NK-92 (cell line): ENCODE measurements around the gene ARF1.

ENCODE experiments used
- DNase-seq: peaks from one replicate; lab custom pipeline; 2025; ENCODE audit not compliant: unreplicated experiment; lab: John Stamatoyannopoulos, UW

Gene ARF1

DNA sequence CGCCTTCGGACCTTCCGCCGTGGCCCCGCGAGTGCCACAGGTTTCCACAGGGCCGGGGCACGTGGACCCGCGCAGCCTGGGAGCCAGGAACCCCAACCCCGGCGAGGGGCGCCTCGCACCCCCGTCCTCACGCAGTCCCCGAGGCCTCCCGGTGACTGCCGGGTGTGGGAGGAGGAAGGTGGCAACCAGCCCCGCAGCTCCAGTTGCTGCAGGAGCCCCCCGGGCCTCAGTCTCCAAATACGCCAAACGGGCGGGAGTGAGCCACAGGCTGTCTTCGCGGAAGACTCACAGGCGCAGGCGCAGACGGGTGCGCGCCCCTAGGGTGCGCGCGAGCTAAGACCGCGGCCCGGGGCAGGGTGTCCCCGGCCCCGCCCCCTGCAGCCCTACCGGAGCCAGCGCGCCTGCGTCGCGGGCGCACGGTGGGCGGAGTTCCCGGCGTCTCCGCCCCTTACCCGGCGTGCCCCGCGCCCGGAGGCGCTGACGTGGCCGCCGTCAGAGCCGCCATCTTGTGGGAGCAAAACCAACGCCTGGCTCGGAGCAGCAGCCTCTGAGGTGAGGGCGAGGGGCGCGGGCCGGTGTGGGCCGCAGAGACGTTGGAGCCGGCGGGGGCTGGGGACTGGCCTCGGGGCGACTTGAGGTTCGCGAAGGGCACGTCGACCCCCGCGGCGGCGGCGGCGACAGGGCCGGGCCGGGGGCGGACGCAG, at the start of gene ARF1:
TSS of gene ARF1 (plus strand) at position 495 of the 704 bp plus-strand sequence. CDS start 14,407 bp downstream, outside the sequence.
- DNase-seq: peak; percentile 45

DNA sequence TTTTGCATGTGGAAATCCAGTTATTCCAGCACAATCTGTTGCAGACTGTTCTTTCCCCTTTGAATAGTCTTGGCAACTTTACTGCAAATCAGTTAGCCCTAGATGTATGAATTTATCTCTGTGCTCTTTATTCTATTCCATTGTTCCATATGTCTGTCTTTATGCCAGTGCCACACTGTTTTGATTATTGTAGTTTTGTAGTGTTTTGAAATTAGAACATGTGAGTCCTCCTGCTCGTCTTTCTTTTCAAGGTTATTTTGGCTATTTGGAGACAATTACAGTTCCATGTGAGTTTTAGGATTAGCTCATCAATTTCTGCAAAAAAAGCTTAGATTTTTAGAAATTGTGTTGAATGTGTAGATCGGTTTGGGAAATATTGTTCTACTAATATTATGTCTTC, 49.1 kb upstream of the ARF1 start:
- DNase-seq: no peak

DNA sequence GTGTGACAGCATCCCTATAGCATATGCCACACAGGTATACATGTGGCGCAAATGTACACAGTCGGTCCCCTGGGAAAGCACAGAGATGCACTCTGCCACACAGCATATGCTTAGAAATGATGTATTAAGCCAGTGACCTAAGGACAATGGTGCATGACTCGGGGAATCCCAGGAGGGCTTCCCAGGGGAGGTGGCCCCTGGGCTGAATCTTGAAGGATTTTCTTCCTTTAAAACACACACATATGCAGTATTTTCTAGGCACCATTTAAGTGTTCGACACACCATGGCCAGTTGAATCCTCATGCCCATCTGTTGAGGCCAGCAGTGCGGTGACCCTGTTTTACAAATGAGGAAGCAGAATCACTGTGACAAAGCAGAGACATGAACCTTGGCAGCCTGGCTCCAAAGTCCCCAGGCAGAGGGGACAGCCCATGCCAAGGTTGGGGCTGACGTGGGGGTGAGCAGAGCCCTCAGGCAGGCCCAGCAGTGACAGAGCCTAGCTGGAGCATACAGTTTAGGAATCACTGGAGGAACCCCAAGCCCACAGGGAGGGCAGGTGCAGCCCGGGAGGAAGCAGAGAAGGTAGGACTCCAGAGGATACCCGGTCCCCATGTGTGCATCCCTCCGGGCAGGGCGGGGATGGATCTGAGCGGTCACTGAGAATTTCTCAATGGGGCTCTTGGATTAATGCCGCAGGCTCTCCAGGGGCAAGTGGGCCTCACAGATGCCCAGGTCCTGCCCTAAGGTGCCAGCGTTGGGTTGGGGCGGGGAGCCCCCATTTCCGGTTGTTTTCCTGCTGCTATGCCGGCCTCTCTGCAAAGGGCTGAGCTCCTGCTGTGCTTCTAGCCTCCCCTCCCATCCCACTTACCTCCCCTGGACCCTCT, 47.3 kb upstream of the ARF1 start:
- DNase-seq: no peak

DNA sequence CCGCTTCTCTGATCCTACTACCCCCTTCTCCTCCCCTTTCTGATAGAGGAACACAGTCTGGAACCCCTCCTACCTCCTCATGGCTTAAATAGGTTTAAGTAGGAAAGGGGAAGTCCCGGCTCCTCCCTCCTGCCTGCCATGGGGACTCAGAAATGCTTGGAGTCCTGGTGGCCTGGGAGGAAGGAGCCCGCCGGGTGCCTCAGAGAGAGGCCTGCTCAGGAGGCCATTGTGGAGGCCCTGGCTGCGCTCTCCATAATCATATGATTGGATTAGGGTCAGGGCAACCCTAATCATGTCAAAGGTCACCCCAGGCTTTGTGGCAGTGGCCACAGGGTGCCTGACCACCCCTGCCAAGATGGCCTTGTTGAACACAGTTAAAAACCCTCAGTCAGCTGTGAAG, 46.7 kb upstream of the ARF1 start:
- DNase-seq: no peak

DNA sequence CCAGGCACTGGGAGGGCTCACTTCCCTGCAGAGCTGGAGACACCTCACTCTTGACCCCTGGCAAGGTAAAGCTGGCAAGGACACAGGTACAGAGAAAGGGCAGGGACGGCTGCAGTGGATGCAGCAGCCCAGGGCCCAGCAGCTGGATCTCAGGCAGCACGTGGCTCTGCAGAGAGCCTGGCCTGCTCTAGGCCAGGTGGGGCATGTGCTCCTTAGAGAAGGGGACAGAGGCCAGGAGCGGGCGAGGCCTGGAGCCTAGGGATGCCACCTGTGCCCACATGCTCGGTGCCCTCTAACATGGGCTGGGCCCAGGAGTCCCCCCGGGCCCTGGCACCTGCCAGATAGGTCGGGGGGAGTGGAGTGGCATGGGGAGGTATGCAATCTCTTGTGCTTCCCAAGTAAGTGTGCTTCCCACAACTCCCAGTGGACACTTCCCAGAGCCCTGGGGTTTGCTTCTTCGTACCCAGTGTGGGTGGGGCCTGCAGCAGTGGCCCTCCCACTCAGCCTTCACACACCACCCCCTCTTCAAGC, 45.7 kb upstream of the ARF1 start:
- DNase-seq: no peak

DNA sequence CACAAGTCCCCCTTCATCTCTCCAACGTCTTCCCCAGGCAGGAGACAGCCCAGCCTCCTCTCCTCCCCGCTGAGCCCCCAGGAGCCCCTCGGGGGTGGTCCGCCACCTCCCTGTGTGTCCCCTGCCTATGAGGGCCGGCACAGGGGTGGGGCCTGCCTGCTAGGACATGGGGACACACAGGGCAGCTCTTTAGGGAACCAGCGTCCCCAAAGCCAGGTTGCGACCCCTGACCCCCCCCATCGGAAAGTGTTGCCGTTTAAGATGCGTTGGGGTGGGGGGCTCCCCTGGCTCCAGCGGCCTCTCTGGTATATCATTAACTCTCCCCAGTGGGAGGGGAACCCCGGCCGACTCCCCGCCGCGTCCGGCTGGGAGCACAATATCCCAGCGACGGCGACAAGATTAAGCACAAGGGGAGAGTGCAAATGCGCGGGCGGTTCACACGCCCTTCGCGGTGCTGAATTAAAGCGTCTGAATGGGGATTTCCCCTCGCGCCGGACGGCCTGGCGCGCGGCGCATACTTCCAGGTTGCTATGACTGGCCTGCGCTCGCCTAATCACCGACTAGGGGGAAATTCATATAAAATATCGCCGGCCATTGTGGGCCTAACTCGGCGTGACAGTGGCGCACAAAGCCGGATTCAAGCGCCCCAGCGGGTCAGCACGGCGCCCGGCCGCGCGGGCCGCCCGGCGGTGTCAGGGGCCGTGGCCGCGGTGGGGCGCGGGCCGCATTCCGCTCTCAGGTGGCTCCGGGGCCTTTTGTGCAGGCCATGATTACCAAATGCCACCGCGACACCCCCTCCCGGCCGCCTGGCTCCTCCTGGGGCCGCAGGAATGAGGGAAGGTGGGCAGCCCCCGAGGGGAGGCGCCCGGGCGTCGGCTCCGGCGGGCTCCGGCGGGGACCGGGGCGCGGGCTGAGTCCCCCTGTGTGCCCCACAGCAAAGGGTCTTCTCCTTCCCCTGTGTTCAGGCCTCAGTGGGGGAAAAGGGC, 44.8 kb upstream of the ARF1 start:
- DNase-seq: no peak

DNA sequence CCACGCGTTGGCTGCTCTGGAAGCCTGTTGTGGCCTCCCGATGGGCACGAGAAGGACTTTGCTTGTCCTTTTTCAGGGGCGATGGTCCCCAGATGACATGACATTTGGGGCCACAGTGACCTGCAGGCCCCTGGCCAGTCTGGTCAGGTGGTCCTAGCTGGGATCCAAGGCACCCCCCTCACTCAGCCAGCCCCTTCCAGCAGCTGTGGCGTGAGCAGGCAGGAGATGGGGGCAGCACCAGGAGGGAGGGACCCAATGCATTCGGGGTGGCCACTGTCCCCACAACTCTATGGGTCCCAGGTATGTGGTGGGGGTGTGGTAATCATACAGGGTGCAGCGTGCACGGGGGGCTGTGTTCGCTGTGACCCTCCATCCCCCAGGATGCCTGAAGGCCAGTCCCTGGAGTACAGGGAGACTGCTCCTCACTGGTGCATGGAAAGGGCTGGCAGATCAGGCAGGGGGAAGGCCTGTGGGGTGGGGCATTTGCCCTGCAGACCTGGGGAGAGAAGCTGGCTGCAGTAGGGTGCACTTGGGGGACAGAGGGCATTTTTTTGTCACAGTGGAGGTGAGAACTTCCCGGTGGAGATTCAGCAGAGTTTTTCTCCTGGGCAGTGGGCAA, 44.0 kb upstream of the ARF1 start:
- DNase-seq: no peak

DNA sequence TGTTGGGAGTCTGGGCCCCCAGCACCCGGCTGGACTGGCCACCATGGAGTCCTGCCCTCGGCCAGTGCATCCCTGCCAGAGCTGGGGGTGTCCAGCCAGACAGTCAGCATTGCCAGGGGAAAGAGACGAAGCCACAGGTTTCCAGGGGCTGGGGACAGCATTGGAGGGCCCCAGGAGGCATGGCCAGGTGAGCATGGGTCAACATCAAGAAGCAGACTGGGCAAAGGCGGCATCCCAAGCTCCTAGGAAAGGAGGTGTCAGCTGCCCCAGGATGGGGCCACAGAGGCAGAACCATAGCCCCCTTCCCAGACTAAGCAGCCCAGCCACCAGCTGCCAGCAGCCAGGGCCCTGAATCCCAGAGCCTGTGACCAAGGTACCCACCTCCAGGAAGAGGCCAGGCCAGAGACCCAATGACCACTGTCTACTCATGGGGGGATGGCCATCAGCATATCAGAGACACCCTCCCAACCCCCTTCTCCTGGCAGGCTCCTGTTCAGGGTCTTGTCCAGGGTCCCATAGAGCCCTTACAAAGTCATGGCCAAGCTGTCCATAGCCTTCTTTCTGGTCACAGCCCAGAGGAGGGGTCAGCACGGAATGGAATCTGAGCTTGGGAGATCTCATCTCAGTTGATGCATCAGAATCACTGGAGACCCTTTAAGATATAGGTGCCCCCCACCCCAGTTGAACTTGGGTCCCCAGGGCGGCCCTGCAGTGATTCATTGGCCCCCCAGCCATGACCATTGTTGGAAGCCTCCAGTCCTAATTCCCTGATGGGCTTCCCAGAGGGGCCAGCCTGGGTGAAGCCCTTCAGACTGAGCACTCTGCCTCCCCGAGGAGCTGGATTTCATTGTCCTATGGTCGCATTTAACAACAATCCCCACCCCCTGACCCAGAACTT, 43.3 kb upstream of the ARF1 start:
- DNase-seq: no peak

DNA sequence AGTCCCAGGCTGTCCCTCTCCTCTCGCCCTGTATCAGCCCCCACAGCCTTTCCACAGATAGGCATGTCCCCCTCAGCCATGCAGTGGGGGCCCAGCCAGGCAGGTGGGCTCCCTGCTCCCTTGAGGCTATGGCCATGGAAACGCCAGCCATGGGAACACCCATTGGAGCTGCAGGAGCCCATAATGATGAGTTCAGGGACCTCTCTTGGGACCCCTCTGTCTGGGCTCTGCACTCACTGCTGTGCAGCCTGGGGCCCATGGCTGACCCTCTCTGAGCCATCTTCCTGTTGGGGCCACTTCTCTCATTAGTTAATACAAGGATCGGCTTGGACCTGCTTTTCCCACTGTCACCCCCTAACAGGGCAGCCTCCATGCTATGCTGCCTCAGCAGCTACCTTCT, 42.5 kb upstream of the ARF1 start:
- no peak for DNase-seq

DNA sequence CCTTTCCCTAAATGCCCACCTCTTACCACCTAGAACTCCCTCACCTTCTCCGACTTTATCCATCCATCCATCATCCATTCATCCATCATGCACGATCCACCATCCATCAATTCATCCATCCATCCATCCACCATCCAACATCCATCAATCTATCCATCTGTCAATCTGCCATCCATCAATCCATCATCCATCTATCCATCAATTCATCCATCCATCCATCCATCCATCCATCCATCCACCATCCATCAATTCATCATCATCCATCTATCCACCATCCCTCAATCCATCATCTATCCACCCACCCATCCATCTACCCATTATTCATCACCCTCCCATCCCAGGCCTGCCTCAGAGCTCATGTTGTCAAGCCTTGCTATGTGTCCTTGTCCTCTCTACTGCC, 41.2 kb upstream of the ARF1 start:
- DNase-seq: no peak

DNA sequence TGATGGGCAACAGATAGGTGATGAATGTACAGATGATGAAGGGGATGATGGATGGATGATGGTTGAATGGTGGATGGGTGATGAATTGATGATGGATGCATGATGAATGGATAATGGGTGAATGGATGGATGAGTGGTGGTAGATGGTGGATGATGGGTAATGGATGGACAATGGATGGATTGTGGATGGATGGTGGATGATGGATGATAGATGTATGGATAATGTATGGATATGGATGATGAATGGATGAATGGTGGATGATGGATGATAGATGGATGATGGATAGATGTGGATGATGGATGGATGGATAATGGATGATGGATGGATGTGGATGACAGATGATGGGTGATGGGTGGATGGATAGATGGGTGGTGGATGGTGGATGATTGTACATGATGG, 40.0 kb upstream of the ARF1 start:
- DNase-seq: no peak

DNA sequence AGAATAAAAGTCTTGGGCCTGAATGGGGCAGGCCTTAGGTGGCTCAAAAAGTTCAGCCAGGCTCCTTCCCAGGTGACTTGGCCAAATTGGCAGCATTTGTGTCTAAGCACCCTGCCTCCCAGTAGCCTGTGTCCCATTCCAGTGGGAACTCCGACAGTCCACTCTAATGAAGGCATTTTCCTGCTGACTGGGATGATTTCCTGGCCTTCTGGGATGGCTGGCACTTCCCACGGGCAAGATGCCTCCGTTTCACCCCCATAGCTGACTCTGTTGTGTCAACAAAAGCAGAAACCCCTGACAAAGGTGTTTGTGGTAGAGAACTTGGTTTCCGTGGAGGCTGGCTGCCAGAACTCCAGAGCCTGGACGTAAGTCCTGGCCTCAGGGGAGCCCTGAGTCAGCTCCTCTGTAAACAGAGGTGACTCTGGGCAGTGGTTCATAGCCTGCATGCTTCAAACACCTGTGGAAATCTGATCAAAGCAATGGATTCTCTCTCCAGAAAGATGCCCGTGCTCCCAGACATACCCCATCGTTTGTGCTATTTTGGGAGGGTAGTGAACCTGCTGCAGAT, 39.1 kb upstream of the ARF1 start:
- no peak for DNase-seq

DNA sequence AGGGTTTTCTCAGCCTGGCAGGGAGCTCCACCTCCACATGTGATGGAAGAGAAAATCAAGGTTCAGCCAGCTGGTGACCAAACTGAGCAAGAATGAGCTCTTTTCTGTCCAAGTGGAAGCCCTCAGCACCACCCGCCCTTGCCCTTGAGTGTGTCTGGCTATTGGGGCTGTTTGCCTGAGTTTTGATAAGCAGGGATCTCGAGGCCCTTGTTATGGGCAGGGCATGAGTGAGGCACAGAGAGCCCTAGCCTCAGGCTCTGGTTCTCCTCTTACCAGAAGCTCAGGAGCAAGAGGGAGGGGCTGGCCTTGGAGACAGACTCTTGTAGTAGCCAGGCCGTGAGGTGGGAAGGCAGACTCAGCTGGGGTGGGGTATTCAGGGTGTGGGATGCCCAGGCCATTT, 37.5 kb upstream of the ARF1 start:
- no peak for DNase-seq

DNA sequence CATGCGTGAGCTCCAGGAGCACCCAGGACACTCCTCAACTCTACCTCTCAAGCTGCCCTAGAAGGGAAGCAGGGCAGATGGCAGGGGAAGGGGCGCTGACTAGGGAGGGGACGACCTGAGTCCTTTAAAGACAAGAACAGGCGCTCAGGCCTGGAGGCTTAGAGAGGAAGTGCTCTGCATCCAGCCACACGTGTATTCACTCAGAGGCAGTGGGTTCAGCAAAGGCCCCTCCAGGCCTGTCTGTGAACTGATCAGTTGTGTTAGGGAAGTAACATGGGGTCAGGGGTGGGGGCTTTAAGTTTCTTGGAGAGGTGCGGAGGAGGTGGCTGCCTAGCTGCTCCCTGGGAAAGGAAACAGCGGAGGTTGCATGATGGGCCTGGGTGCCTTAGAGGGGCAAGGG, 37.1 kb upstream of the ARF1 start:
- DNase-seq: no peak

DNA sequence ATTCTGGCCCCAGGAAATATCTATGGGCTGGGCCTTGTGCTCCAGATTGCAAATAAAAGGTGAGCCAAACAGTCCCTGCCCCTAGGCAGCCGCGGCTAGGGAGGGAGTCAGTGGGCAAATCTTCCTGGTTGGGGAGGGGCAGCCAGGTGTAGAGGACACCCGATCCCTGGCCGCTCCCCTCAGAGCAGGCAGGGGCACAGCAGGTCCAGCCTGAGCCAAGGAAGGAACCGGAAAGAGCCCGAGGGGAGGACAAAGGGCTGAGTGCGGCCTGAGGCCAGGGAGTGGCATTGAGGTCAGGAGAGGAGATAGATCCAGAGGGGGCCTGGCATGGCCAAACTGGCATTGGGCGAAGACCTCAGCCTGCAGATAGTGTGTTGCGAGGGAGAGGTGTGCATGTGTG, 36.6 kb upstream of the ARF1 start:
- no peak for DNase-seq

DNA sequence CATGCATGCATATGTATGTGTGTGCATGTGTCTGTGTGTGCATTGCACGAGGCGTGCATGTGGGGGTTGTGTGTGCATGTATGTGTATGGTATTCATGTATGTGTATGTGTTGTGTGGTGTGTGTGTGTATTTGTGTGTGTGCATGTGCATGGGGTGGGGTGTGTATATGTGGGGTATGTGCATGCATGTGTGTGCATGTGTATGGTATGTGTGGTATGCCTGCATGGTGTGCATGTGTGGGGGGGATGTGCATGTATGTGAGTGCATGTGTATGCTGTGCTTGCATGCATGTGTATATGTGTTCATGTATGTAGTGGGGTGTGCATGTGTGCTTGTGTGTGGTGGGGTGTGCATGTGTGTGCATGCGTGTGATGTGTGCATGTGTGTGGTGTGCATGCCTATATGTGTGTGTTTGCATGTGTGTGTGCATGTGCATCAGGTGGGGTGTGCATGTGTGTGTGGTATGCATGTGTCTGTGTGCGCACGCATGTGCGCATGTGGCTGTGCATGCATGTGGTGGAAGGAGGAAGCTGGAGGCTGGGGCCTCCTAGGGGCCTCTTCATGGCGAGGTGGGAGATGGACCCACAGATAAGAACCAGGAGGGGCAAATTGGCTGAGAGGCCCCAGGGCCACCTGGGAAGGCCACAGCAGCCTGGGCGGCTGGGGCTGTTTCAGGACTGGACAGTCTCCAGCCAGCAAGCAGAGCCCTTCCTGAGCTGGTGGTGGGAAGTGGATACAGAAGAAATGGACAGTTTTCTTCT, 35.9 kb upstream of the ARF1 start:
- no peak for DNase-seq

DNA sequence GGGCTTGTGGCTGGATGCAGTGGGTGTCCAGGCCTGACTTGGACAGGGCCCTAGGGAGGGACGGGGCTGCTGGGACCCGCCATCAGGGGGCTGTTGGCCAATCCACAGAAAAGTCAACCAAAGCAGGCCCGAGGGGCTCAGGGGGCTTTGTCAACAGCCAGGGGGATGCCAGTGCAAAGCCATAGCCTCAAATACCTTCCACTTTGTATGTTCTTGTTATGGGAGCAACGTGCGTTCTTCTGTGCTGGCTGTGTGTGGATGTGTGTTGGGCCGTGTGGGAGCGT, 35.4 kb upstream of the ARF1 start:
- no peak for DNase-seq

DNA sequence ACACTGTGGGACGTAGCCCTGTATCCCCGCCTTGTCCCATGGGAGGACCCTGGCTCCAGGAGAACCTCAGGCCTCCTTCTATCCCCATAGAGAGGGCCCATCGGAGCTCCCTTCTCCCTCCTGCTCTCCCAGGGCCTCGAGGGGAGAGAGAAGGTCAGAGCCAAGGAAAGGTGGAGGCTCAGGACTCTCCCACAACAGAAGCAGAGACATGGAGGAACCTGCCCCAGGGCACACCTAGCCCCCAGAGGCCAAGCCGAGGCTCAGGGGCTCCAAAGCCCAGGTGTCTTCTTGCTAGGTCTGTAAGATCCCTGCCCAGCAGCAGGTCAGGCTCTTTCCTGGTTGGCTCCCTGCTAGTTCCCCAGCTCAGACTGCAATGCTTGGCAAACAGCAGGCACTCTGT, 34.4 kb upstream of the ARF1 start:
- no peak for DNase-seq
